WTC11 (cell line): ENCODE results near the gene PTPN2. TPM values are rescaled to one million over a fixed set of nuclear protein-coding genes. Genes with fewer than 3 reads are reported as not detected.

Experiments
- ATF1 ChIP-seq: sonication (generic); formaldehyde crosslinking; IDR thresholded peaks from 2 replicates; pipeline ENCODE4 v1.8.1; 2023; ENCODE audit warnings: mild to moderate bottlenecking, moderate library complexity, missing genetic modification reagents
- CDX4 ChIP-seq: fragments of 250-450 bp; sonication (Bioruptor Pico); IDR thresholded peaks from 2 replicates; pipeline ENCODE4 v1.9.0; 2021; ENCODE audit warnings: moderate library complexity, mild to moderate bottlenecking, inconsistent platforms, borderline replicate concordance
- E2F1 ChIP-seq: sonication (generic); formaldehyde crosslinking; IDR thresholded peaks from 2 replicates; pipeline ENCODE4 v1.8.0; 2022; ENCODE audit warnings: mild to moderate bottlenecking, missing genetic modification reagents
- ERG ChIP-seq: fragments of 250-450 bp; sonication (Bioruptor Pico); IDR thresholded peaks from 2 replicates; pipeline ENCODE4 v1.8.0; 2021; ENCODE audit warnings: mild to moderate bottlenecking
- GRHL2 ChIP-seq: fragments of 250-450 bp; sonication (Bioruptor Pico); IDR thresholded peaks from 2 replicates; pipeline ENCODE4 v1.8.0; 2022; ENCODE audit warnings: mild to moderate bottlenecking, moderate library complexity; ENCODE audit not compliant: insufficient replicate concordance, severe bottlenecking
- HMGXB4 ChIP-seq: sonication (generic); formaldehyde crosslinking; IDR thresholded peaks from 2 replicates; pipeline ENCODE4 v1.8.1; 2023; ENCODE audit warnings: mild to moderate bottlenecking, moderate library complexity, missing genetic modification reagents
- NR2C2 ChIP-seq: sonication (generic); formaldehyde crosslinking; IDR thresholded peaks from 2 replicates; pipeline ENCODE4 v1.8.0; 2022; ENCODE audit warnings: mild to moderate bottlenecking, missing genetic modification reagents
- NR3C1 ChIP-seq: sonication (generic); formaldehyde crosslinking; conservative IDR thresholded peaks from 2 replicates; pipeline ENCODE4 v1.8.1; 2023; ENCODE audit warnings: low read depth, mild to moderate bottlenecking, missing genetic modification reagents
- OVOL2 ChIP-seq: fragments of 250-450 bp; sonication (Bioruptor Pico); IDR thresholded peaks from 2 replicates; pipeline ENCODE4 v1.9.0; 2021; ENCODE audit warnings: mild to moderate bottlenecking, borderline replicate concordance
- PREB ChIP-seq: sonication (generic); formaldehyde crosslinking; IDR thresholded peaks from 2 replicates; pipeline ENCODE4 v1.8.1; 2022; ENCODE audit warnings: mild to moderate bottlenecking, missing genetic modification reagents, moderate library complexity, borderline replicate concordance
- SOX15 ChIP-seq: fragments of 250-450 bp; sonication (Bioruptor Pico); IDR thresholded peaks from 2 replicates; pipeline ENCODE4 v1.9.0; 2021; ENCODE audit warnings: mild to moderate bottlenecking
- STAT6 ChIP-seq: sonication (generic); formaldehyde crosslinking; conservative IDR thresholded peaks from 2 replicates; pipeline ENCODE4 v1.8.1; 2023; ENCODE audit warnings: mild to moderate bottlenecking, low read depth, missing genetic modification reagents, moderate library complexity
- TCF7 ChIP-seq: sonication (generic); formaldehyde crosslinking; IDR thresholded peaks from 2 replicates; pipeline ENCODE4 v1.8.0; 2022; ENCODE audit warnings: mild to moderate bottlenecking, low read depth, missing genetic modification reagents, moderate library complexity
- TEAD4 ChIP-seq: sonication (generic); formaldehyde crosslinking; IDR thresholded peaks from 2 replicates; pipeline ENCODE4 v1.8.0; 2022; ENCODE audit warnings: mild to moderate bottlenecking, missing genetic modification reagents
- USF2 ChIP-seq: sonication (generic); formaldehyde crosslinking; IDR thresholded peaks from 2 replicates; pipeline ENCODE4 v1.8.1; 2023; ENCODE audit warnings: mild to moderate bottlenecking, missing genetic modification reagents, moderate library complexity
- ZNF263 ChIP-seq: sonication (generic); formaldehyde crosslinking; IDR thresholded peaks from 2 replicates; pipeline ENCODE4 v1.8.1; 2022; ENCODE audit warnings: low read depth, mild to moderate bottlenecking, moderate library complexity, missing genetic modification reagents
- ZNF416 ChIP-seq: fragments of 250-450 bp; sonication (Bioruptor Pico); IDR thresholded peaks from 2 replicates; pipeline ENCODE4 v1.9.0; 2021; ENCODE audit warnings: mild to moderate bottlenecking, inconsistent platforms
- ZNF425 ChIP-seq: fragments of 250-450 bp; sonication (Bioruptor Pico); conservative IDR thresholded peaks from 2 replicates; pipeline ENCODE4 v1.9.0; 2021; ENCODE audit warnings: mild to moderate bottlenecking
- total RNA-seq: library from RNA; stranded (reverse); gene quantifications from 3 replicates; pipeline ENCODE4 v1.2.3, GENCODE V29; 2021

The PTPN2 gene
- total RNA-seq, 1 experiment from 2014 or later = 37.7 TPM

GRCh38 chr18:12776821-12777471, 107.1 kb downstream of the PTPN2 start (continued):
- TF ChIP-seq PREB (CRISPR knock-in tag) (no peak), OVOL2 (no peak), HMGXB4 (CRISPR knock-in tag) (peak; percentile 57; the same call in 1 of the 2 replicates), ZNF263 (CRISPR knock-in tag) (peak; percentile 62; the same call in 1 of the 2 replicates), NR2C2 (CRISPR knock-in tag) (no peak), ZNF425 (no peak), SOX15 (CRISPR knock-in tag) (no peak), STAT6 (CRISPR knock-in tag) (0 out of 2 replicates have a peak, but pooled peaks have one; percentile 49), CDX4 (CRISPR knock-in tag) (no peak), ERG (CRISPR knock-in tag) (no peak), ZNF416 (CRISPR knock-in tag) (no peak), E2F1 (CRISPR knock-in tag) (no peak), USF2 (peak; percentile 3; the same call in 1 of the 2 replicates), ATF1 (CRISPR knock-in tag) (peak; percentile 60; the same call in 1 of the 2 replicates), TCF7 (CRISPR knock-in tag) (no peak), TEAD4 (CRISPR knock-in tag) (no peak), NR3C1 (no peak), GRHL2 (CRISPR knock-in tag) (no peak)
